ENCODE results near the gene ZCCHC12.

DNA sequence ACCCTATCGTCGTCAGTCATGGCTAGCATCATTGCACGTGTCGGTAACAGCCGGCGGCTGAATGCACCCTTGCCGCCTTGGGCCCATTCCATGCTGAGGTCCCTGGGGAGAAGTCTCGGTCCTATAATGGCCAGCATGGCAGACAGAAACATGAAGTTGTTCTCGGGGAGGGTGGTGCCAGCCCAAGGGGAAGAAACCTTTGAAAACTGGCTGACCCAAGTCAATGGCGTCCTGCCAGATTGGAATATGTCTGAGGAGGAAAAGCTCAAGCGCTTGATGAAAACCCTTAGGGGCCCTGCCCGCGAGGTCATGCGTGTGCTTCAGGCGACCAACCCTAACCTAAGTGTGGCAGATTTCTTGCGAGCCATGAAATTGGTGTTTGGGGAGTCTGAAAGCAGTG lies 1.6 kb downstream of the ZCCHC12 start:
- TF ChIP-seq, protein P1, sequence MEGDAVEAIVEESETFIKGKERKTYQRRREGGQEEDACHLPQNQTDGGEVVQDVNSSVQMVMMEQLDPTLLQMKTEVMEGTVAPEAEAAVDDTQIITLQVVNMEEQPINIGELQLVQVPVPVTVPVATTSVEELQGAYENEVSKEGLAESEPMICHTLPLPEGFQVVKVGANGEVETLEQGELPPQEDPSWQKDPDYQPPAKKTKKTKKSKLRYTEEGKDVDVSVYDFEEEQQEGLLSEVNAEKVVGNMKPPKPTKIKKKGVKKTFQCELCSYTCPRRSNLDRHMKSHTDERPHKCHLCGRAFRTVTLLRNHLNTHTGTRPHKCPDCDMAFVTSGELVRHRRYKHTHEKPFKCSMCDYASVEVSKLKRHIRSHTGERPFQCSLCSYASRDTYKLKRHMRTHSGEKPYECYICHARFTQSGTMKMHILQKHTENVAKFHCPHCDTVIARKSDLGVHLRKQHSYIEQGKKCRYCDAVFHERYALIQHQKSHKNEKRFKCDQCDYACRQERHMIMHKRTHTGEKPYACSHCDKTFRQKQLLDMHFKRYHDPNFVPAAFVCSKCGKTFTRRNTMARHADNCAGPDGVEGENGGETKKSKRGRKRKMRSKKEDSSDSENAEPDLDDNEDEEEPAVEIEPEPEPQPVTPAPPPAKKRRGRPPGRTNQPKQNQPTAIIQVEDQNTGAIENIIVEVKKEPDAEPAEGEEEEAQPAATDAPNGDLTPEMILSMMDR (IDR thresholded peaks at IDR 0.05), result no peak
- TF ChIP-seq POLR2A (IDR thresholded peaks at IDR 0.05), result no peak
